ENCODE results near the gene TANGO2. TPM values are rescaled to one million over a fixed set of nuclear protein-coding genes. Genes with fewer than 3 reads are reported as not detected.

The TANGO2 gene
- polyA plus RNA-seq, 1 of the 3 experiments (the other 2 are of a cell fraction) = 20.7 TPM

DNA sequence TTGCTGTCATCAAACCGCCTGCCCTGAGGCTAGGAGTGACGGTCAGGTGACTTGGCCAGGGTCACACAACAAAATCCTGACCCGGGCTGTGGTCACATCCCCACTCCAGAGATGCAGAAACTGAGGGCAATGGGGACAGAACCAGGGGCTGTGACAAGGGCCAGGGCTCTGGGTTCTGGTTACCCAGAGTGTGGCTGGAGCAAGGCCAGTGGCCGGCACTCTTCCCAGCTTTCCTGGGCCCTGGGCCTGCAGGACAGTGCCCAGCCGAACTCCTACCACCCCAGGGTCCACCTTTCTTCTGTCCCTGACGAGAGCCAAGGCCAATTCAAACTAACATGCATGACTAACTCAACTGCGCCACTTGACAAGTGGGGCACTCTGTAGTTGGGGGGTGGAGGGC is 40.1 kb upstream of the TANGO2 start:
- Histone ChIP-seq H3F3A (replicated peaks; ENCODE audit: insufficient read depth) (no peaks in the 10 kb centered on the region), H3K9me3 (no peaks in the 10 kb centered on the region), H3K4me2 (no peak overlapping the region), H3K4me3 (ENCODE audit: low read depth in 2 of 2, low read length in 1 of 2) (no peak overlapping the region), H3K9me2 (no peaks in the 10 kb centered on the region), H4K20me1 (ENCODE audit: insufficient read depth) (peaks cover 17% of the 10 kb centered on the region), H3K27ac (ENCODE audit: low read depth in 2 of 2, low read length in 1 of 2) (no peak overlapping the region), H2AFZ (ENCODE audit: low read depth) (no peak overlapping the region), H3K36me3 (replicated peaks in 1 of 2; ENCODE audit: control insufficient read depth in 1 of 2, insufficient read depth in 2 of 2, low read length in 1 of 2) (peaks cover 0 to 45% of the 10 kb centered on the region in 2 experiments), H3K4me1 (ENCODE audit: control insufficient read depth in 1 of 2, insufficient read depth in 2 of 2, low read depth in 1 of 2, low read length in 1 of 2) (peaks cover 17 to 39% of the 10 kb centered on the region in 2 experiments; a peak in 3 of 4 replicates), H3K79me2 (ENCODE audit: insufficient read depth) (peaks cover 14% of the 10 kb centered on the region; the same call in 1 of the 2 replicates), H3K27me3 (ENCODE audit: insufficient read depth) (no peaks in the 10 kb centered on the region), H3K9ac (no peak overlapping the region)
- ChIA-PET POLR2A (no interaction called here), CTCF (interaction anchor here (0.6 to 16.4 kb wide), 6 partner anchors 10 to 37 kb away, joined by 3 to 224 read pairs (median 4); no protein-coding TSS in a partner anchor)
- TF ChIP-seq TAF1 (IDR thresholded peaks at IDR 0.05; ENCODE audit: borderline replicate concordance, low read depth, low read length) (no peak), EP300 (IDR thresholded peaks at IDR 0.05; ENCODE audit: borderline replicate concordance in 1 of 2, low read depth in 1 of 2, low read length in 1 of 2) (no peak), RCOR1 (IDR thresholded peaks at IDR 0.05; ENCODE audit: low read length) (no peak), MXI1 (IDR thresholded peaks at IDR 0.05; ENCODE audit: low read depth, low read length) (no peak), RXRA (IDR thresholded peaks at IDR 0.05; ENCODE audit: borderline replicate concordance, low read depth) (no peak), NFIC (IDR thresholded peaks at IDR 0.05; ENCODE audit: borderline replicate concordance) (no peak), CTCF (IDR thresholded peaks at IDR 0.05) (no peak), NRF1 (IDR thresholded peaks at IDR 0.05; ENCODE audit: low read depth, low read length) (no peak), POLR2AphosphoS5 (IDR thresholded peaks at IDR 0.05; ENCODE audit: low read depth, low read length) (no peak), SMC3 (IDR thresholded peaks at IDR 0.05; ENCODE audit: low read depth, low read length) (no peak), TEAD4 (IDR thresholded peaks at IDR 0.05; ENCODE audit: borderline replicate concordance, insufficient read depth) (no peak), SIN3A (IDR thresholded peaks at IDR 0.05; ENCODE audit: borderline replicate concordance, low read depth, low read length) (no peak), MEF2A (IDR thresholded peaks at IDR 0.05; ENCODE audit: borderline replicate concordance, low read depth) (no peak)
- TF ChIP-seq, protein P1, sequence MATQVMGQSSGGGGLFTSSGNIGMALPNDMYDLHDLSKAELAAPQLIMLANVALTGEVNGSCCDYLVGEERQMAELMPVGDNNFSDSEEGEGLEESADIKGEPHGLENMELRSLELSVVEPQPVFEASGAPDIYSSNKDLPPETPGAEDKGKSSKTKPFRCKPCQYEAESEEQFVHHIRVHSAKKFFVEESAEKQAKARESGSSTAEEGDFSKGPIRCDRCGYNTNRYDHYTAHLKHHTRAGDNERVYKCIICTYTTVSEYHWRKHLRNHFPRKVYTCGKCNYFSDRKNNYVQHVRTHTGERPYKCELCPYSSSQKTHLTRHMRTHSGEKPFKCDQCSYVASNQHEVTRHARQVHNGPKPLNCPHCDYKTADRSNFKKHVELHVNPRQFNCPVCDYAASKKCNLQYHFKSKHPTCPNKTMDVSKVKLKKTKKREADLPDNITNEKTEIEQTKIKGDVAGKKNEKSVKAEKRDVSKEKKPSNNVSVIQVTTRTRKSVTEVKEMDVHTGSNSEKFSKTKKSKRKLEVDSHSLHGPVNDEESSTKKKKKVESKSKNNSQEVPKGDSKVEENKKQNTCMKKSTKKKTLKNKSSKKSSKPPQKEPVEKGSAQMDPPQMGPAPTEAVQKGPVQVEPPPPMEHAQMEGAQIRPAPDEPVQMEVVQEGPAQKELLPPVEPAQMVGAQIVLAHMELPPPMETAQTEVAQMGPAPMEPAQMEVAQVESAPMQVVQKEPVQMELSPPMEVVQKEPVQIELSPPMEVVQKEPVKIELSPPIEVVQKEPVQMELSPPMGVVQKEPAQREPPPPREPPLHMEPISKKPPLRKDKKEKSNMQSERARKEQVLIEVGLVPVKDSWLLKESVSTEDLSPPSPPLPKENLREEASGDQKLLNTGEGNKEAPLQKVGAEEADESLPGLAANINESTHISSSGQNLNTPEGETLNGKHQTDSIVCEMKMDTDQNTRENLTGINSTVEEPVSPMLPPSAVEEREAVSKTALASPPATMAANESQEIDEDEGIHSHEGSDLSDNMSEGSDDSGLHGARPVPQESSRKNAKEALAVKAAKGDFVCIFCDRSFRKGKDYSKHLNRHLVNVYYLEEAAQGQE (IDR thresholded peaks at IDR 0.05; ENCODE audit: low read depth, low read length) = no peak
- TF ChIP-seq, protein P2, sequence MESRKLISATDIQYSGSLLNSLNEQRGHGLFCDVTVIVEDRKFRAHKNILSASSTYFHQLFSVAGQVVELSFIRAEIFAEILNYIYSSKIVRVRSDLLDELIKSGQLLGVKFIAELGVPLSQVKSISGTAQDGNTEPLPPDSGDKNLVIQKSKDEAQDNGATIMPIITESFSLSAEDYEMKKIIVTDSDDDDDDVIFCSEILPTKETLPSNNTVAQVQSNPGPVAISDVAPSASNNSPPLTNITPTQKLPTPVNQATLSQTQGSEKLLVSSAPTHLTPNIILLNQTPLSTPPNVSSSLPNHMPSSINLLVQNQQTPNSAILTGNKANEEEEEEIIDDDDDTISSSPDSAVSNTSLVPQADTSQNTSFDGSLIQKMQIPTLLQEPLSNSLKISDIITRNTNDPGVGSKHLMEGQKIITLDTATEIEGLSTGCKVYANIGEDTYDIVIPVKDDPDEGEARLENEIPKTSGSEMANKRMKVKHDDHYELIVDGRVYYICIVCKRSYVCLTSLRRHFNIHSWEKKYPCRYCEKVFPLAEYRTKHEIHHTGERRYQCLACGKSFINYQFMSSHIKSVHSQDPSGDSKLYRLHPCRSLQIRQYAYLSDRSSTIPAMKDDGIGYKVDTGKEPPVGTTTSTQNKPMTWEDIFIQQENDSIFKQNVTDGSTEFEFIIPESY (IDR thresholded peaks at IDR 0.05; ENCODE audit: borderline replicate concordance, low read depth) = no peak
- 100% methylated on average over 2 of the region's 7 CpGs for WGBS (ENCODE audit: low lambda C conversion rate)
- DNase-seq = no peak
